Liver (tissue), 9 donors: ENCODE data around the gene BCL2L11. TPM values are rescaled to one million over a fixed set of nuclear protein-coding genes. Genes with fewer than 3 reads are reported as not detected.

Experiments
- DNase-seq: peaks from one replicate; pipeline ENCODE4 v3.0.0-alpha.2; 2017; ENCODE audit warnings: low spot score
- H3K27ac ChIP-seq, 2 donors: one replicate each; pipeline ENCODE4 v1.7.0; 2013; ENCODE audit warnings: inconsistent platforms in 2 of 2, low read length in 2 of 2, control low read depth in 1 of 2, low read depth in 1 of 2, mild to moderate bottlenecking in 1 of 2
- H3K27me3 ChIP-seq, 4 donors: one replicate each; pipeline versions ENCODE4 v1.6.1 to v1.7.0; 2013; ENCODE audit warnings: low read length in 3 of 4, inconsistent platforms in 1 of 4, mild to moderate bottlenecking in 1 of 4, moderate library complexity in 1 of 4; ENCODE audit not compliant: control insufficient read depth in 4 of 4, insufficient read depth in 4 of 4
- H3K36me3 ChIP-seq, 4 donors: one replicate each; pipeline versions ENCODE4 v1.6.1 to v1.7.0; 2013; ENCODE audit warnings: low read length in 3 of 4, mild to moderate bottlenecking in 3 of 4, low read depth in 1 of 4, moderate library complexity in 1 of 4; ENCODE audit not compliant: control insufficient read depth in 4 of 4, insufficient read depth in 3 of 4
- H3K4me1 ChIP-seq, 4 donors: one replicate each; pipeline versions ENCODE4 v1.6.1 to v1.7.0; 2013; ENCODE audit warnings: low read length in 3 of 4, mild to moderate bottlenecking in 3 of 4, moderate library complexity in 1 of 4; ENCODE audit not compliant: control insufficient read depth in 4 of 4, insufficient read depth in 4 of 4
- H3K4me3 ChIP-seq, 3 donors: one replicate each; pipeline versions ENCODE4 v1.6.1 to v1.7.0; 2013; ENCODE audit warnings: low read length in 3 of 3, control low read depth in 1 of 3, low read depth in 1 of 3, mild to moderate bottlenecking in 1 of 3
- H3K9ac ChIP-seq, 2 donors: one replicate each; pipeline ENCODE4 v1.7.0; 2013; ENCODE audit warnings: low read length in 2 of 2, mild to moderate bottlenecking in 2 of 2, moderate library complexity in 2 of 2, control low read depth in 1 of 2, low read depth in 1 of 2
- H3K9me3 ChIP-seq, 4 donors: one replicate each; pipeline versions ENCODE4 v1.6.1 to v1.7.0; 2013; ENCODE audit warnings: low read length in 3 of 4; ENCODE audit not compliant: control insufficient read depth in 4 of 4
- EGR1 ChIP-seq, 2 donors: IDR thresholded peaks; 2 replicates each; pipeline ENCODE4 v1.6.1; 2016 to 2018; ENCODE audit warnings: antibody characterized with exemption in 2 of 2, low read depth in 2 of 2
- FOXA1 ChIP-seq: IDR thresholded peaks from 2 replicates; pipeline ENCODE4 v1.6.1; 2016; ENCODE audit warnings: antibody characterized with exemption
- FOXA2 ChIP-seq: IDR thresholded peaks from 2 replicates; pipeline ENCODE4 v1.6.1; 2016; ENCODE audit warnings: antibody characterized with exemption
- GABPA ChIP-seq, 2 donors: IDR thresholded peaks in 1 of 2; conservative IDR thresholded peaks in 1 of 2; 2 replicates each; pipeline ENCODE4 v1.6.1; 2016; ENCODE audit warnings: antibody characterized with exemption in 2 of 2, mild to moderate bottlenecking in 1 of 2, moderate library complexity in 1 of 2
- HNF4A ChIP-seq, 2 donors: conservative IDR thresholded peaks; 2 replicates each; pipeline ENCODE4 v1.6.1; 2016; ENCODE audit warnings: antibody characterized with exemption in 2 of 2, mild to moderate bottlenecking in 2 of 2
- HNF4G ChIP-seq: IDR thresholded peaks from 2 replicates; pipeline ENCODE4 v1.6.1; 2016; ENCODE audit warnings: antibody characterized with exemption
- JUND ChIP-seq, 2 donors: IDR thresholded peaks; 2 replicates each; pipeline ENCODE4 v1.6.1; 2016; ENCODE audit warnings: antibody characterized with exemption in 2 of 2
- NR2F2 ChIP-seq: IDR thresholded peaks from 2 replicates; pipeline ENCODE4 v1.6.1; 2016; ENCODE audit warnings: antibody characterized with exemption
- RAD21 ChIP-seq, 2 donors: IDR thresholded peaks; 2 replicates each; pipeline ENCODE4 v1.6.1; 2016; ENCODE audit warnings: antibody characterized with exemption in 2 of 2, mild to moderate bottlenecking in 2 of 2
- RXRA ChIP-seq, 2 donors: IDR thresholded peaks; 2 replicates each; pipeline ENCODE4 v1.6.1; 2017 to 2018; ENCODE audit warnings: antibody characterized with exemption in 2 of 2, mild to moderate bottlenecking in 1 of 2
- SP1 ChIP-seq: IDR thresholded peaks from 2 replicates; pipeline ENCODE4 v1.6.1; 2018; ENCODE audit warnings: antibody characterized with exemption, mild to moderate bottlenecking
- TAF1 ChIP-seq: conservative IDR thresholded peaks from 2 replicates; pipeline ENCODE4 v1.6.1; 2016; ENCODE audit warnings: antibody characterized with exemption, mild to moderate bottlenecking
- YY1 ChIP-seq: IDR thresholded peaks from 2 replicates; pipeline ENCODE4 v1.6.1; 2016; ENCODE audit warnings: antibody characterized with exemption, mild to moderate bottlenecking
- WGBS: extraction: QIAGEN DNeasy Blood & Tissue Kit; methylation state at CpG from one replicate; pipeline ENCODE4 v1.1.7; 2013; 5-methylcytosine and 5-hydroxymethylcytosine counted together
- polyA plus RNA-seq, 2 donors: library from polyadenylated mRNA; stranded (reverse) in 1 of 2; unstranded in 1 of 2; fragments of 200-250 nt in 1 of 2; fragments of >200 nt in 1 of 2; fragmentation: Nextera tagmentation in 1 of 2; extraction: Ambion mirVana in 1 of 2; gene quantifications; one replicate each; pipeline versions ENCODE4 v1.2.1 to v1.2.3, GENCODE V29; 2013 to 2015
- total RNA-seq, 2 donors: library from RNA; depleted of rRNA; stranded (reverse); fragments of >200 nt; gene quantifications; one replicate each; pipeline ENCODE4 v1.2.3, GENCODE V29; 2014
- TF ChIP-seq, protein P1 (sequence below): IDR thresholded peaks from 2 replicates; pipeline ENCODE4 v1.6.1; 2016; ENCODE audit warnings: antibody characterized with exemption, mild to moderate bottlenecking
- TF ChIP-seq, protein P2 (sequence below): IDR thresholded peaks from 2 replicates; pipeline ENCODE4 v1.6.1; 2016; ENCODE audit warnings: antibody characterized with exemption
- TF ChIP-seq, protein P3 (sequence below): IDR thresholded peaks from 2 replicates; pipeline ENCODE4 v1.6.1; 2016; ENCODE audit warnings: antibody characterized with exemption
- TF ChIP-seq, protein P4 (sequence below): IDR thresholded peaks from 2 replicates; pipeline ENCODE4 v1.6.1; 2016; ENCODE audit warnings: antibody characterized with exemption
- TF ChIP-seq, protein P5 (sequence below): fragments of 150-350 bp; IDR thresholded peaks from 2 replicates; pipeline ENCODE4 v1.5.1; 2017; ENCODE audit warnings: improper control_type of control experiment, low read depth, low read length; ENCODE audit not compliant: missing input control
- donor health status: healthy.
- donor health status: healthy.
- donor health status: healthy.
- donor health status: healthy.
- donor health status: healthy.

The BCL2L11 gene
- total and polyA plus RNA-seq, 4 donors = 5.0 to 19.5 (median 12.2) TPM

DNA sequence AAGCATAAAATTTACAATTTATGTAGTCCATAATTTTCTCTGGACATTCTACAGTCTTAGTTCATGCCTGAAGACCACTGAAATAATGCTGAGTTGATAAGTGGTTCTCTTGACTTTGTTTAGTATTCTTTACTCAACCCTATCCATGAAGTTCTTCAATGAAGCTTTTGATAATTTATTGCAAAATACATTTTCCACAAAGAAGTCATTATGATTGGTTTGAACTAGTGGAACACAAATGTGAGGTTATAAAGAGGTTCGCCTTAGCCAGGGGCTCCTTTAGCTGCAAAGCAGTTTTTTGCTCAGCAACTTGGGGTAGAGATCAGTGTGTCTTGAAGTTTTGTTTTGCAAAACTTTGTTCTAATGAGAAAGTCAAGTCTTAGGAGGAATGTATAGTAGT, 5.9 kb downstream of the BCL2L11 start:
- 91% methylated on average over 1 of the region's 1 CpG for WGBS
- Histone ChIP-seq H3K9ac (no peak overlapping the region), H3K27me3 (no peaks in the 10 kb centered on the region), H3K27ac (no peak overlapping the region), H3K4me1 (peaks cover 4 to 14% (median 10%) of the 10 kb centered on the region in 4 donors), H3K4me3 (no peak overlapping the region), H3K36me3 (peaks cover 5 to 43% (median 36%) of the 10 kb centered on the region in 4 donors), H3K9me3 (no peaks in the 10 kb centered on the region)
- TF ChIP-seq, protein P1, sequence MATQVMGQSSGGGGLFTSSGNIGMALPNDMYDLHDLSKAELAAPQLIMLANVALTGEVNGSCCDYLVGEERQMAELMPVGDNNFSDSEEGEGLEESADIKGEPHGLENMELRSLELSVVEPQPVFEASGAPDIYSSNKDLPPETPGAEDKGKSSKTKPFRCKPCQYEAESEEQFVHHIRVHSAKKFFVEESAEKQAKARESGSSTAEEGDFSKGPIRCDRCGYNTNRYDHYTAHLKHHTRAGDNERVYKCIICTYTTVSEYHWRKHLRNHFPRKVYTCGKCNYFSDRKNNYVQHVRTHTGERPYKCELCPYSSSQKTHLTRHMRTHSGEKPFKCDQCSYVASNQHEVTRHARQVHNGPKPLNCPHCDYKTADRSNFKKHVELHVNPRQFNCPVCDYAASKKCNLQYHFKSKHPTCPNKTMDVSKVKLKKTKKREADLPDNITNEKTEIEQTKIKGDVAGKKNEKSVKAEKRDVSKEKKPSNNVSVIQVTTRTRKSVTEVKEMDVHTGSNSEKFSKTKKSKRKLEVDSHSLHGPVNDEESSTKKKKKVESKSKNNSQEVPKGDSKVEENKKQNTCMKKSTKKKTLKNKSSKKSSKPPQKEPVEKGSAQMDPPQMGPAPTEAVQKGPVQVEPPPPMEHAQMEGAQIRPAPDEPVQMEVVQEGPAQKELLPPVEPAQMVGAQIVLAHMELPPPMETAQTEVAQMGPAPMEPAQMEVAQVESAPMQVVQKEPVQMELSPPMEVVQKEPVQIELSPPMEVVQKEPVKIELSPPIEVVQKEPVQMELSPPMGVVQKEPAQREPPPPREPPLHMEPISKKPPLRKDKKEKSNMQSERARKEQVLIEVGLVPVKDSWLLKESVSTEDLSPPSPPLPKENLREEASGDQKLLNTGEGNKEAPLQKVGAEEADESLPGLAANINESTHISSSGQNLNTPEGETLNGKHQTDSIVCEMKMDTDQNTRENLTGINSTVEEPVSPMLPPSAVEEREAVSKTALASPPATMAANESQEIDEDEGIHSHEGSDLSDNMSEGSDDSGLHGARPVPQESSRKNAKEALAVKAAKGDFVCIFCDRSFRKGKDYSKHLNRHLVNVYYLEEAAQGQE = no peak
- no peak for TF ChIP-seq TAF1
- TF ChIP-seq NR2F2 = no peak
- TF ChIP-seq, protein P2, sequence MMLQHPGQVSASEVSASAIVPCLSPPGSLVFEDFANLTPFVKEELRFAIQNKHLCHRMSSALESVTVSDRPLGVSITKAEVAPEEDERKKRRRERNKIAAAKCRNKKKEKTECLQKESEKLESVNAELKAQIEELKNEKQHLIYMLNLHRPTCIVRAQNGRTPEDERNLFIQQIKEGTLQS = no peak
- no peak for TF ChIP-seq RAD21 (IDR thresholded peaks at IDR 0.05)
- TF ChIP-seq YY1 = no peak
- TF ChIP-seq EGR1 (IDR thresholded peaks at IDR 0.05; ENCODE audit: low read depth in 2 of 2) = no peak
- no peak for TF ChIP-seq FOXA2
- TF ChIP-seq, protein P3, sequence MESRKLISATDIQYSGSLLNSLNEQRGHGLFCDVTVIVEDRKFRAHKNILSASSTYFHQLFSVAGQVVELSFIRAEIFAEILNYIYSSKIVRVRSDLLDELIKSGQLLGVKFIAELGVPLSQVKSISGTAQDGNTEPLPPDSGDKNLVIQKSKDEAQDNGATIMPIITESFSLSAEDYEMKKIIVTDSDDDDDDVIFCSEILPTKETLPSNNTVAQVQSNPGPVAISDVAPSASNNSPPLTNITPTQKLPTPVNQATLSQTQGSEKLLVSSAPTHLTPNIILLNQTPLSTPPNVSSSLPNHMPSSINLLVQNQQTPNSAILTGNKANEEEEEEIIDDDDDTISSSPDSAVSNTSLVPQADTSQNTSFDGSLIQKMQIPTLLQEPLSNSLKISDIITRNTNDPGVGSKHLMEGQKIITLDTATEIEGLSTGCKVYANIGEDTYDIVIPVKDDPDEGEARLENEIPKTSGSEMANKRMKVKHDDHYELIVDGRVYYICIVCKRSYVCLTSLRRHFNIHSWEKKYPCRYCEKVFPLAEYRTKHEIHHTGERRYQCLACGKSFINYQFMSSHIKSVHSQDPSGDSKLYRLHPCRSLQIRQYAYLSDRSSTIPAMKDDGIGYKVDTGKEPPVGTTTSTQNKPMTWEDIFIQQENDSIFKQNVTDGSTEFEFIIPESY = no peak
- no peak for TF ChIP-seq SP1
- TF ChIP-seq HNF4G = no peak
- no peak for TF ChIP-seq GABPA (IDR thresholded peaks at IDR 0.05 in 1 of 2, conservative IDR thresholded peaks at IDR 0.05 in 1 of 2)
- no peak for TF ChIP-seq HNF4A (conservative IDR thresholded peaks at IDR 0.05)
- no peak for TF ChIP-seq JUND (IDR thresholded peaks at IDR 0.05)
- TF ChIP-seq, protein P4, sequence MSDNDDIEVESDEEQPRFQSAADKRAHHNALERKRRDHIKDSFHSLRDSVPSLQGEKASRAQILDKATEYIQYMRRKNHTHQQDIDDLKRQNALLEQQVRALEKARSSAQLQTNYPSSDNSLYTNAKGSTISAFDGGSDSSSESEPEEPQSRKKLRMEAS = no peak
- TF ChIP-seq, protein P5, sequence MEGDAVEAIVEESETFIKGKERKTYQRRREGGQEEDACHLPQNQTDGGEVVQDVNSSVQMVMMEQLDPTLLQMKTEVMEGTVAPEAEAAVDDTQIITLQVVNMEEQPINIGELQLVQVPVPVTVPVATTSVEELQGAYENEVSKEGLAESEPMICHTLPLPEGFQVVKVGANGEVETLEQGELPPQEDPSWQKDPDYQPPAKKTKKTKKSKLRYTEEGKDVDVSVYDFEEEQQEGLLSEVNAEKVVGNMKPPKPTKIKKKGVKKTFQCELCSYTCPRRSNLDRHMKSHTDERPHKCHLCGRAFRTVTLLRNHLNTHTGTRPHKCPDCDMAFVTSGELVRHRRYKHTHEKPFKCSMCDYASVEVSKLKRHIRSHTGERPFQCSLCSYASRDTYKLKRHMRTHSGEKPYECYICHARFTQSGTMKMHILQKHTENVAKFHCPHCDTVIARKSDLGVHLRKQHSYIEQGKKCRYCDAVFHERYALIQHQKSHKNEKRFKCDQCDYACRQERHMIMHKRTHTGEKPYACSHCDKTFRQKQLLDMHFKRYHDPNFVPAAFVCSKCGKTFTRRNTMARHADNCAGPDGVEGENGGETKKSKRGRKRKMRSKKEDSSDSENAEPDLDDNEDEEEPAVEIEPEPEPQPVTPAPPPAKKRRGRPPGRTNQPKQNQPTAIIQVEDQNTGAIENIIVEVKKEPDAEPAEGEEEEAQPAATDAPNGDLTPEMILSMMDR = no peak
- no peak for TF ChIP-seq FOXA1
- TF ChIP-seq RXRA (IDR thresholded peaks at IDR 0.05) = no peak
- DNase-seq = no peak
